Activated CD8-positive, alpha-beta T cell treated with anti-CD3 and anti-CD28 coated beads for 36 hours (primary cell): Measurements from ENCODE around the gene MAIP1. TPM values are rescaled to one million over a fixed set of nuclear protein-coding genes. Genes with fewer than 3 reads are reported as not detected.

Source experiments
- ATAC-seq: fragments of 200-7000 bp; cut with Tn5 transposase; one replicate; pipeline ENCODE4 v1.10.0; 2021; ENCODE audit warnings: mild to moderate bottlenecking, moderate library complexity
- CTCF ChIA-PET: fragments of 350-600 bp; sonication (Branson Sonifier 250); formaldehyde crosslinking; loops from one replicate; lab custom pipeline; 2021; ENCODE audit warnings: antibody characterized with exemption; lab: Charles Lee
- POLR2A ChIA-PET: fragments of 350-600 bp; sonication (Branson Sonifier 250); formaldehyde crosslinking; loops from one replicate; lab custom pipeline; 2021; ENCODE audit warnings: antibody characterized with exemption; lab: Charles Lee
- DNase-seq: peaks from one replicate; pipeline ENCODE4 v3.0.0-alpha.2; 2020
- H3K27ac Mint-ChIP-seq: one replicate; pipeline ENCODE4 v1.8.0; 2021; ENCODE audit warnings: mild to moderate bottlenecking, mixed read lengths
- H3K27me3 Mint-ChIP-seq: one replicate; pipeline ENCODE4 v1.8.0; 2021; ENCODE audit warnings: mixed read lengths
- H3K36me3 Mint-ChIP-seq: one replicate; pipeline ENCODE4 v1.8.0; 2021; ENCODE audit warnings: low read depth, mixed read lengths
- H3K4me1 Mint-ChIP-seq: one replicate; pipeline ENCODE4 v1.8.0; 2021; ENCODE audit warnings: low read depth, mixed read lengths
- H3K4me3 Mint-ChIP-seq: one replicate; pipeline ENCODE4 v1.8.0; 2021; ENCODE audit warnings: mild to moderate bottlenecking, moderate library complexity, mixed read lengths
- H3K9me3 Mint-ChIP-seq: one replicate; pipeline ENCODE4 v1.8.0; 2021; ENCODE audit warnings: mixed read lengths
- intact Hi-C: fragments of 100-400 bp; cut with micrococcal nuclease; formaldehyde crosslinking; loops from one replicate; pipeline ENCODE4 v1.10.0; 2022
- total RNA-seq, 2 experiments: library from RNA; stranded (reverse); gene quantifications; one replicate each; pipeline ENCODE4 v1.2.3, GENCODE V29; 2021
- TF ChIP-seq, protein P1 (sequence below): fragments of 200-600 bp; IDR thresholded peaks from one replicate; pipeline ENCODE4 v1.8.0; 2022; ENCODE audit warnings: antibody characterized with exemption, mild to moderate bottlenecking

The MAIP1 gene
- total RNA-seq, 2 experiments from 2014 or later, result 31.9 to 32.3 TPM

GRCh38 chr2:200005675-200006074 lies 50.3 kb downstream of the MAIP1 start:
- DNase-seq, result no peak
- Mint-ChIP-seq H3K36me3 (no peaks in the 10 kb centered on the region), H3K9me3 (peaks cover 3% of the 10 kb centered on the region), H3K27ac (no peak overlapping the region), H3K4me3 (no peak overlapping the region), H3K4me1 (no peaks in the 10 kb centered on the region), H3K27me3 (peaks cover 3% of the 10 kb centered on the region)
- POLR2A ChIA-PET, result no interaction called here
- TF ChIP-seq, protein P1, sequence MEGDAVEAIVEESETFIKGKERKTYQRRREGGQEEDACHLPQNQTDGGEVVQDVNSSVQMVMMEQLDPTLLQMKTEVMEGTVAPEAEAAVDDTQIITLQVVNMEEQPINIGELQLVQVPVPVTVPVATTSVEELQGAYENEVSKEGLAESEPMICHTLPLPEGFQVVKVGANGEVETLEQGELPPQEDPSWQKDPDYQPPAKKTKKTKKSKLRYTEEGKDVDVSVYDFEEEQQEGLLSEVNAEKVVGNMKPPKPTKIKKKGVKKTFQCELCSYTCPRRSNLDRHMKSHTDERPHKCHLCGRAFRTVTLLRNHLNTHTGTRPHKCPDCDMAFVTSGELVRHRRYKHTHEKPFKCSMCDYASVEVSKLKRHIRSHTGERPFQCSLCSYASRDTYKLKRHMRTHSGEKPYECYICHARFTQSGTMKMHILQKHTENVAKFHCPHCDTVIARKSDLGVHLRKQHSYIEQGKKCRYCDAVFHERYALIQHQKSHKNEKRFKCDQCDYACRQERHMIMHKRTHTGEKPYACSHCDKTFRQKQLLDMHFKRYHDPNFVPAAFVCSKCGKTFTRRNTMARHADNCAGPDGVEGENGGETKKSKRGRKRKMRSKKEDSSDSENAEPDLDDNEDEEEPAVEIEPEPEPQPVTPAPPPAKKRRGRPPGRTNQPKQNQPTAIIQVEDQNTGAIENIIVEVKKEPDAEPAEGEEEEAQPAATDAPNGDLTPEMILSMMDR, result no peak
- intact Hi-C loops, result no loop called here
- ATAC-seq, result no peak
- CTCF ChIA-PET, result no interaction called here

DNA sequence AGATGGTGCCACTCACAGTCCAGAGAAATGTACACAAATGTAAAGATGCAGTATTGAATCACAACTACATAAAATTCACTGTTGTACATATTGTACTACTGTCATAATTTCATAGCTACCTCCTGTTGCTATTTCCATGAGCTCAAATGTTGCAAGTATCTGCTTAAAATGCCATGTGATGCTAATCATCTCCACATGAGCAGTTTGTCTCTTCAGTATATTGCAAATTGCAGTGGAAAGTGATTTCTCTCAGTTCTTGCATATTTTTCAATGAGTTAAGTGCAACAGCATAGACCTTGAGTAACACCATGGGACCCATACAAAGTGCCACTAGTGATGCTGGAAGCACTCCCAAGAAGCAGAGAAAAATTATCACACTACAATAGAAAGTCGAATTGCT lies 51.9 kb downstream of the MAIP1 start:
- Mint-ChIP-seq H3K4me1 (no peaks in the 10 kb centered on the region), H3K4me3 (no peak overlapping the region), H3K36me3 (no peaks in the 10 kb centered on the region), H3K27me3 (peaks cover 3% of the 10 kb centered on the region), H3K27ac (no peak overlapping the region), H3K9me3 (peaks cover 3% of the 10 kb centered on the region)
- ChIA-PET CTCF (no interaction called here), POLR2A (no interaction called here)
- intact Hi-C loops, result no loop called here
- ATAC-seq (no peak), DNase-seq (no peak)
- TF ChIP-seq, protein P1, result no peak

DNA sequence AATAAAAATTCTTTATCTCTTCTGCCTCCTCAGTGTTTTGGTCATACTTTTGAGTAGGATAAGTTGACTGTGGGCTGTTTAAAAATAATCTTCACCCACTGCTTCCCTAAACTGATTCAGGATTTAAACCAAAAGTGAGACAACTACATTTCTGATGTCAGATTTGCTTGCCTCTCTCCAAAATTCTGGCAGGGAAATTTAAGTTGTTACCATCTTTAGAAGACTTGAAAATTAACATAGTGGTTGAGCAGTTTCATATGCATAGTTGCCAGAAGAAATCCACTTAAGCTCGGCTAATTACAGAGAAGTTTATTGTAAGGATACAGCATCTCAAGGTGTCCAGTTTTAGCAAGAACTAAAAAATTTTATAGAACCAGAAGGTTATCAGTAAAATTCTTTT lies 57.0 kb downstream of the MAIP1 start:
- intact Hi-C loops, result no loop called here
- Mint-ChIP-seq H3K9me3 (no peaks in the 10 kb centered on the region), H3K4me3 (no peak overlapping the region)

More for the DNA sequence above, 57.0 kb downstream of the MAIP1 start:
- TF ChIP-seq, protein P1, result no peak
- H3K36me3 Mint-ChIP-seq, result no peaks in the 10 kb centered on the region
- POLR2A ChIA-PET, result no interaction called here
- DNase-seq (no peak), ATAC-seq (no peak)
- no peaks in the 10 kb centered on the region for H3K4me1 Mint-ChIP-seq
- CTCF ChIA-PET, result interaction anchor here (0.9 kb wide), 1 partner anchor 179 kb away, joined by 3 read pairs; no protein-coding TSS in a partner anchor
- H3K27me3 Mint-ChIP-seq, result no peaks in the 10 kb centered on the region
- no peak overlapping the region for H3K27ac Mint-ChIP-seq

Other genes starting within 250 kb of the MAIP1 start
- 1 to 10 TPM; 1.9 to 2.0 TPM for gene FTCDNL1, start 104.4 kb upstream of the MAIP1 start, total RNA-seq
- 10 to 100 TPM; 15.9 to 17.0 TPM for gene C2orf69, start 44.3 kb upstream of the MAIP1 start, total RNA-seq
- 1 to 10 TPM; 8.3 to 8.4 TPM for gene TYW5, start 91 bp upstream of the MAIP1 start, total RNA-seq